ENCODE data around the gene GLIS1. TPM values are rescaled to one million over a fixed set of nuclear protein-coding genes. Genes with fewer than 3 reads are reported as not detected.

GLIS1 gene
- total and polyA plus RNA-seq, 2 of the 8 experiments (the other 6 are each of a cell fraction or from before 2014, with no cell fraction given), result 0.15 to 0.22 TPM

DNA sequence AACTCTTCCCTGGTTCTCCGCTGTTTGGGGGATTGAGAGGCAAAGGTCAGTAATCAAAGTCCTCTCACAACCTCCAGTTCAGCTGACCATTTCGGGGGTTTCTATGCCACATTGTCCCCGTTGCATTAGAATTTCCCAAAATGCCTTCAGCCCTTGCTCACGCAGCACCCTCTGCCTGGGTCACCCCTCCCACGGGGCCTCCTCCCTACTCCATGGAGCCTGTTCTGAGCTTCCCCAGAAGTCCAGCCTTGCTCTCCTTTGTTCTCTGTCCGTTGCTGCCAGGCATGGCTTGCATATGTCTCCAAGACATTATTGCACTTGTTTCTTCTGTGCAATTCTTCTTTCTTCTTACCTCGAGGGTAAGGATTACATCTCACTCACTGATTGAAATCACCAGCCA lies 263.3 kb downstream of the GLIS1 start:
- Histone ChIP-seq H2BK12ac (ENCODE audit: low read depth, low read length) (peak overlapping the region; percentile 5; the same call in 1 of the 2 replicates), H3K23me2 (ENCODE audit: low read depth, low read length) (no peaks in the 10 kb centered on the region), H3K79me1 (ENCODE audit: low read depth, low read length) (no peaks in the 10 kb centered on the region), H3K14ac (ENCODE audit: insufficient read length) (no peak overlapping the region), H3K4me1 (replicated peaks in 1 of 4; ENCODE audit: control insufficient read depth in 3 of 4, insufficient read depth in 4 of 4, low read length in 3 of 4) (peaks cover 0 to 3% (median 1%) of the 10 kb centered on the region in 4 experiments; a peak in 5 of 7 replicates), H3K27me3 (replicated peaks in 1 of 4; ENCODE audit: control insufficient read depth in 3 of 4, extremely low read depth in 1 of 4, insufficient read depth in 3 of 4, low read length in 3 of 4) (peaks cover 0 to 6% (median 2%) of the 10 kb centered on the region in 4 experiments; a peak in 3 of 7 replicates), H2BK5ac (ENCODE audit: low read depth, low read length) (no peak overlapping the region; the same call in 1 of the 2 replicates), H4K20me1 (replicated peaks in 1 of 2; ENCODE audit: control insufficient read depth in 1 of 2, insufficient read depth in 2 of 2, low read length in 2 of 2) (no peaks in the 10 kb centered on the region), H2BK120ac (replicated peaks; ENCODE audit: low read depth, low read length) (no peak overlapping the region), H3K56ac (replicated peaks; ENCODE audit: insufficient read length, low read depth, low read length) (no peak overlapping the region), H3K79me2 (ENCODE audit: control insufficient read depth in 1 of 2, insufficient read depth in 2 of 2, low read length in 2 of 2) (no peaks in the 10 kb centered on the region; a peak in 1 of 4 replicates), H3K4ac (replicated peaks; ENCODE audit: insufficient read length, low read depth, low read length) (no peak overlapping the region), H2BK15ac (ENCODE audit: low read length) (0 out of 2 replicates have a peak overlapping the region, but pooled peaks have one; percentile 67), H4K8ac (ENCODE audit: extremely low read depth, insufficient read depth, low read length) (no peak overlapping the region), H2BK20ac (ENCODE audit: low read length) (no peak overlapping the region), H4K5ac (ENCODE audit: insufficient read length, low read depth, low read length) (no peak overlapping the region), H2AK5ac (ENCODE audit: low read depth, low read length) (no peak overlapping the region), H3K4me2 (ENCODE audit: insufficient read depth in 1 of 2, low read depth in 2 of 2, low read length in 2 of 2) (no peak overlapping the region), H3K9ac (replicated peaks in 1 of 4; ENCODE audit: extremely low read depth in 1 of 4, low read depth in 3 of 4, low read length in 3 of 4) (no peak overlapping the region), H3K4me3 (ENCODE audit: extremely low read depth in 1 of 4, insufficient read depth in 2 of 4, low read depth in 3 of 4, low read length in 4 of 4) (no peak overlapping the region), H3K36me3 (ENCODE audit: control insufficient read depth in 2 of 4, insufficient read depth in 4 of 4, low read length in 3 of 4) (no peaks in the 10 kb centered on the region), H4K91ac (replicated peaks; ENCODE audit: insufficient read length, low read length) (no peak overlapping the region), H3K27ac (ENCODE audit: low read depth, low read length) (no peak overlapping the region), H3K9me3 (ENCODE audit: insufficient read depth in 2 of 2, low read depth in 1 of 2, low read length in 1 of 2) (0 out of 4 replicates have a peak, but pooled peaks cover 0 to 3% of the 10 kb centered on the region in 2 experiments), H3K18ac (ENCODE audit: extremely low read depth, low read length) (no peak overlapping the region), H2AFZ (ENCODE audit: low read length) (no peak overlapping the region), H3K23ac (ENCODE audit: insufficient read length) (no peak overlapping the region)
- POLR2A ChIA-PET (ENCODE audit: partially characterized antibody), result no interaction called here
- 84% methylated on average over 7 of the region's 7 CpGs; no CpG with 5 or more reads in 1 of the 2 experiments for WGBS, 2 experiments (ENCODE audit: extremely low coverage in 1 of 2, insufficient coverage in 1 of 2, insufficient read length in 1 of 2, insufficient replicate concordance in 2 of 2, low coverage in 1 of 2, low lambda C conversion rate in 2 of 2, missing lambda C conversion rate in 1 of 2)
- CTCF ChIA-PET (ENCODE audit: partially characterized antibody), result interaction anchor here (0.8 to 16.5 kb wide), 6 partner anchors 8 to 207 kb away, joined by 3 to 248 read pairs (median 4); partner anchors contain the start of gene DMRTB1
- TF ChIP-seq CTBP2 (IDR thresholded peaks at IDR 0.05; ENCODE audit: borderline replicate concordance, insufficient read depth, insufficient read length, low read length) (no peak), RXRA (IDR thresholded peaks at IDR 0.05; ENCODE audit: insufficient read depth, low read depth, low read length) (no peak), PHF8 (conservative IDR thresholded peaks at IDR 0.05; ENCODE audit: low read depth, low read length) (no peak), SP1 (IDR thresholded peaks at IDR 0.05; ENCODE audit: low read depth, low read length) (no peak), KDM1A (IDR thresholded peaks at IDR 0.05; ENCODE audit: borderline replicate concordance, low read length) (no peak), FOSL1 (IDR thresholded peaks at IDR 0.05; ENCODE audit: insufficient read depth, low read depth, low read length) (no peak)
- TF ChIP-seq, protein P1, sequence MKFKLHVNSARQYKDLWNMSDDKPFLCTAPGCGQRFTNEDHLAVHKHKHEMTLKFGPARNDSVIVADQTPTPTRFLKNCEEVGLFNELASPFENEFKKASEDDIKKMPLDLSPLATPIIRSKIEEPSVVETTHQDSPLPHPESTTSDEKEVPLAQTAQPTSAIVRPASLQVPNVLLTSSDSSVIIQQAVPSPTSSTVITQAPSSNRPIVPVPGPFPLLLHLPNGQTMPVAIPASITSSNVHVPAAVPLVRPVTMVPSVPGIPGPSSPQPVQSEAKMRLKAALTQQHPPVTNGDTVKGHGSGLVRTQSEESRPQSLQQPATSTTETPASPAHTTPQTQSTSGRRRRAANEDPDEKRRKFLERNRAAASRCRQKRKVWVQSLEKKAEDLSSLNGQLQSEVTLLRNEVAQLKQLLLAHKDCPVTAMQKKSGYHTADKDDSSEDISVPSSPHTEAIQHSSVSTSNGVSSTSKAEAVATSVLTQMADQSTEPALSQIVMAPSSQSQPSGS (IDR thresholded peaks at IDR 0.05; ENCODE audit: low read length), result no peak
- FAIRE-seq (no peak), DNase-seq (ENCODE audit: low read depth in 1 of 2, low spot score in 2 of 2) (no peak)

Data from H1 (cell line).